ENCODE results near the gene ADGRB3.

Gene ADGRB3

DNA sequence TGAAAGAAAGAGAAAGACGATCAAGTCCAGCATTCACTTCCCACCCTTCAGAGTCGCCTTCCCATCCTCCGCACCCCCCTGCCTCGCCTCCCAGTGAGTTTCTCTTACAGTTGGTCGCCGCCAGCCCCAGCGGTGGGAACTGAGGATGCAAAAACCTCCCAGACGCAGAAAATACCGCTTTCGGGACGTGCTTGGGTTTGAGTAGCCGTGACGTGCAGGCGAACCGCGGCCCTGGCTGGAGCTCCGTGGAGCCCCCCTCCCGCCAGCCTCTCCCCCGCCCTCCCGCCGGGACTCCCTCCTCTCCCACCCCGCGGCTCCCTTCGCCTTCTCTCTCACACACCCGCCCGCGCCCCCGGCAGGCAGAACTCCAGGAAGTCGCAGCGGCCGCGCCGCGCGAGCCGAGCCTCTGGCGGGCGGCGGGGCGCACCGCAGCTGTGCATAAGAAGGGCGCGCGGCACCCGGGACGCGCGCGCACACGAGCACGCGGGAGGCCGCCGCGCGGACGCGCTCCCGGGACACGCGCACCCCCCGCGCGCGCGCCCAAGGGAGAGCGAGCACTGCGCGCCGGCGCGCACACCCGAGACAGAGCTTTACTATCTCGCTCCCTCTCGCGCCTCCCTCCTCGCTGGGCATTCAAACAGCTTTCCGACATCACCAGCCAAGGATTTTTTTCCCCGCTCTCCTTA is at the start of gene ADGRB3:
Gene ADGRB3 (plus strand): TSS at position 557 of the 686 bp plus-strand sequence. CDS start 3,394 bp downstream, outside the sequence.
- FAIRE-seq: no peak

DNA sequence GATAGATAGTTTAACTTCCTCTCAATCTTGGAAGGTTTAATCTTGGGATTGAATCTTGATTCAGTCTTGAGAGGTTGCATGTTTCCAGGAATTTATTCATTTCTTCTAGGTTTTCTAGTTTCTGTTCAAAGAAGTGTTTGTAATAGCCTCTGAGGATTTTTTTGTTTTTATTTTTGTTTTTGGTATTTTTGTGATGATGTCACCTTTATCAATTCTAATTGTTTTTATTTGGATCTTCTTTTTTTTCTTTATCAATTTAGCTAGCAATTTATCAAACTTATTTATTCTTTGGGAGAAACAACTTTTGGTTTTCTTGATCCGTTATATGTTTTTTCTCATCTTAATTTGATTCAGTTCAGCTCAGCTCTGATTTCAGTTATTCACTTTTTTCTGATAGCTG is 41.5 kb upstream of the ADGRB3 start:
- no peak for FAIRE-seq

DNA sequence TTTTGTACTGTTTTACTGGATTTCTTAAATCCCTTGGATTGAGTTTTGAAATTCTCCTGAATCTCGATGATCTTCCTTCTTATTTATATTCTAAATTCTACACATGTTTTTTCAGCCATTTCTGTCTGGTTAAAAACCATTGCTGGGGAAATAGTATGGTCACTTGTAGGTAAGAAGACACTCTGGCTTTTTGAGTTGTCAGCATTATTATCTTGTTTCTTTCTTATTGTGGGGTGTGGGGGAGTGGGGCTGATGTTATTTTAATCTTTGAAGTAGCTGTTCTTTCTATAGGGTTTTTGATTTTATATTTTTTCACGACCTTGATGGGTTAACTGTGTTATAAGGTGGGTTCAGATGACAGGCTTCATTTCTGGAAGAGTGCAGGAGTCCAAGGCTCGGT is 37.4 kb upstream of the ADGRB3 start:
- FAIRE-seq: no peak

DNA sequence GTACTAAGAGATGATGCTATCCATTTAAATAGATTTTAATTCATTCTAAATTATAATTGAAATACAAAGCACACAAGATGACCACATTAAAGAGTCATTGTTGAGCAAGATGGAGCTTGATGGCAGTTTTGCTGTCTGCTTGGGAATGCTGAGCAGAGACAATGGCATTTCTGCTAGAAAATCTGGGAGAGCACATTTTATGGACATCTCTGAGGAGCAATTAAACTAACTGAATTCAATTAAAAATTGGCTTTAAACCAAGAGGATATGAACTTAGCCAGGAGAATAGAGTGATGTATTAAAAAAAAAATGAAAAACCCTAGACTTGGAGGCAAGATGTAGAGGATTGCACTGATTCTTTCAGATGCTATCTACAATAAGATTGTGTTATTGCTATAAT is 19.1 kb upstream of the ADGRB3 start:
- FAIRE-seq: no peak

DNA sequence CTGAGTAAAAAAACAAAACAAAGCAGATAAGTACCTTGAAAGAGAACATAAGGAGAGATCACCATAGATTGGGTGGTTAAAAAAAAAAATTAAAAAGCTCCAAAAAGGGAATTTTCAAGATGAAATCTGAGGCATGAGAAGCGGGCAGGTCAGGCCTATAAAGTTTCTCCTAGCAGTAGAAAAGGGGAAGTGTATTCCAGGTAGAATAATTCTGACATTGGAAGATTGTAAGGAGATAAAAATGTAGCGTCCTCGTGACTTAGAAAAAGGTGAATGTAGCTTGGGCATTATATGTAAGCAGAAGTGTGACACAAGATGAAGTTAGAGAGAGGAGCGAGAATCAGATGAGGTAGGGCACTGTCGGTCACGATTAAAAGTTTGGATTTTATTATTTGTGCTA is 9.1 kb upstream of the ADGRB3 start:
- no peak for FAIRE-seq

DNA sequence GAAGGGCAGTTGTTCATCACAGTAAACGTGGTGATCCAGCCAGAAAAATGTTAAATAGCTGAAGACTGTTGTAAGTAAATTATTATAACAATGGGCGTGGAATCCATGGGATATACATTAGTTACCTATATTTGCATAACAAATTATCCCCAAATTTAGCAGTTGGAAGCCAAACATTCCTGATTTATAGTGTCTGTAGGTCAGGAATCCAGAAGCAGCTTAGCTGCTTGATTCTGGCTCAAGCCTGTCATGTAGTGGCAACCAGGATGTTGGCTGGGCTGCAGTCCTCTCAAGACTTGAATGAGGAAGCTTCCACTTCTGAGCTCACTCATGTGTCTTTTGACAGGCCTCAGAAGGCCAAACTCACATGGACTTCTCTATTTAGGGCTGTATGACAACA is 6.9 kb upstream of the ADGRB3 start:
- no peak for FAIRE-seq

DNA sequence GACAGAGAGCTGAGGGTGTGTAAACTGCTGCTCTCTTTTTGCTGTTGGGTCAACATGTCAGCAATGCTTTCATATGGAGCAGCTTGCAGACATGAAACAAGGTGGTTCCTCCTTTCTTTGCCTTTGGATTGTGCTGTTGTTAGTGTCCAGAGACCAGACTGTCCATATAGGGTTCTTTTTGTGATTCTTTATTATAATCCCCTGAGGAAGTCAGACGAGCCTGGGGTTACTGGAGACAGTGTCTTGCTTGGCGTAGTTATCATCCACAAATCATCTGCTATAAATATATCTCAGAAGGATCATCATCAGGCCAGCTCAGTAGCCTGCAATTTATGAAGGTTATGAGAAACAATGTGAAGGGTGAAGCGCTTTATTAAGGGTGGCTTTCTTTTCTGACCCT is 2.3 kb upstream of the ADGRB3 start:
- no peak for FAIRE-seq

DNA sequence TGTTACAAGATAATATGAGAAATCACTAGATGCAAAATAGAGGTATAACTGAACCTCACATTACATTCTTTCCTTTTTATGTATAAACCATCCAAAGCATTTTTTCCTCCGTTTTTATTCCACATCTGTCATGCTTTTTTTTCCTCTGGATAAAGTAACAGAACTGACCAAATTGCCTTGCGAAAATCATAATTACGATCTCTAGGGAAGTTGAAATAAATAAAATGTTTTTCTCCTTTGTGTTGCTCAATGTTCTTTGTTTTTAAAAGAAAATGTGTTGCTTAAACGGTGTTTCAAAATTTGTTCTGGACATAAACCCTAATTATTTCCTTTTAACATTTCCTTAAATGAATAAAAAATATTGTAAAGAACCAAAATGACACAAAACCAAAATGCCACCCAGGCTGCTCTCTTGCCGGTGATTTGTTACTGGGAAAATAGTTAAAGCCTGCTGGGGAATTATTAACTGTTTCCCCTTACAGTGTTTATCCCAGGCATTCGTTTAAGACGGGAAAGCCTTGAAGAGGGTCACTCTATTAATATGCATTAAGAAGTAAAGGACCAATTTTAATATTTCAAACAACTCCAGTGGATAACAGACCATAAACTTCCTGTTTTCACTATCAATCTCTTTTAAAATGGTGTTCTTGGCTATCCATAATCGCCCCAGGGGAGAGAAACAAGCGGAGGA is 1.7 kb upstream of the ADGRB3 start:
- FAIRE-seq: no peak

DNA sequence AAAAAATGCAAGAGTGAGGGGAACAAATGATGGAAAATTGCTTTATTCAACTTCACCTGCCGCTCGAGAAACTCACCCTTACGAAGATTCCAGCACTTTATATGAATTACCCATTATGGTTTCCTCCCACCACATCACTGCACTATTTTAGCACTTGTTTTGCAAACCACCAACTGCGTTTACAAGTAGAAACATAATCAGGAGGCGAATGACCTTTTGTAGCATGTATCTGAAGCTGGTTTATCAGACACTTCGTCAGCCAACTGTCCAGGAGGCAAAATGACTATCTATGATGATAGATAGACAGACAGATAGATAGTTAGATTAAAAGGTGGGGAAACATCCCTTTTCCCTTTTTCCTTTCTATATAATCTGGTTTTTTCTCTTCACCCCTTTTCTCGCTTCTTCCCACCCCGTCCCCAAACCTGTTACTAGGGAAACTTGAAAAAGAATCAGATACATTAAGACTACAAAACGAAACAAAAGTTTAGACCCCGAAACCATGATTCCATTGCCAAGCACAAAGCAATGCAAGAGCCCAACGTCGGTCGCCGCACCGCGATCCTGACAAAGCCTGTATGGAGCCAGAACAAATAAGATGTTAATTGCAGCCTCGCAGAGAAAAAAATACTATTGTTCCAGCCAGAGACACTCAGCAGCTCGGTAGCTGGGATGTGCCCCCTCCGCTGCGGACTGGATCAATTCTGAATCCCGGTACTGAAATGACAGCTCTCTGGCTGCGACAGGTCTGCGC is 933 bp upstream of the ADGRB3 start:
- no peak for FAIRE-seq

DNA sequence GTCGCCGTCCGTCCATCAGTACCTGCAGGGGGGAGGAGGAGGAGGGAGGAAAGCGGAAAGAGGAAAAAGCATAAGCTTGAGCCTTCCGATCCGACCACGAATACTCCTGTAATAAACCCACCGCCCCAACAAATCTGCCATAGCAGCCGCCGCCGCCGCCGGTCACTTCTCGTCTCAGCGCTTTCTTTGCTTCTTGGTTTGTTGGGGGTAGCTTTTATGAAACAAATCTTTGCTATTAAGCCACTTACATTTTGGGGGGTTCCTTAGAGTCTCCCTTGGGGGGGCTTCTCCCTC is 277 bp downstream of the ADGRB3 start:
- FAIRE-seq: no peak

DNA sequence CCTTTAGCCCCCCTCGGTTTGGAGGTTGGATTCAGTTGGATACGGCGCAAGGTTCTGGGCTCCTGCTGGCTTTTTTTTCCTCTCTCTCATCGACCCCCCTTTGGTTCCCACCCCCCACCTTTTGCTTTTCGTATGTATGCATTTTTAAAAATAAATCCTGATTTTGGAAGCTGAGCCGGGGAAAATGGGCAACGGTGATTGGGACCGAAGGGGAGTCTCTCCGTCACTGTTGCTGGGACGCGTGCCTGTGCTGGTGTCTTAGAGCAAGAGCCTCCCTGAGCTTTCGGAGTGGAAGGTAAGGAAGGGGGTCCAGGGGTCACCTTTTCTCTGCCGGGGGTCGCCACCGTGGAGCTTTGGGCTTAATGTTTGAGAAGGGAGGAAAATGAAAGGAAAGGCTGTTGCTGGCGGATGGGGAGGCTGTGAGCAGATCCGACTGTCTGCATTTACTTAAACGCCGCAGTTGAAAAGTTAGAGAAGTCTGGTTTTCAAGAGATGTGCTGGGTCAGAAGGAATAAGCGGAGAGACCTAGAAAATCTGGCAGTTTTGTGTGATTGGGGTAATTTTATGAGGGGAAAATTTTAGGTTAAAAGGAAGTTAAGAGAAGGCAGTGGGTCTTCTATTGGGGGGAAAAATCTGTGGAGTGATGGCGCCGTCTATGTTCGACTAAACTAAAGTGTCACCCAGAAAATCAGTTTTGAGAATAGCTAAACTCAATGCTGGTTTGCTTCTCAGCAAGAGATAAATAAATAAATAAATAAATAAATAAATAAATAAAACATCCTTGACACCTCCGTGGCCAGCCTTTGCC is 828 bp downstream of the ADGRB3 start:
- no peak for FAIRE-seq

DNA sequence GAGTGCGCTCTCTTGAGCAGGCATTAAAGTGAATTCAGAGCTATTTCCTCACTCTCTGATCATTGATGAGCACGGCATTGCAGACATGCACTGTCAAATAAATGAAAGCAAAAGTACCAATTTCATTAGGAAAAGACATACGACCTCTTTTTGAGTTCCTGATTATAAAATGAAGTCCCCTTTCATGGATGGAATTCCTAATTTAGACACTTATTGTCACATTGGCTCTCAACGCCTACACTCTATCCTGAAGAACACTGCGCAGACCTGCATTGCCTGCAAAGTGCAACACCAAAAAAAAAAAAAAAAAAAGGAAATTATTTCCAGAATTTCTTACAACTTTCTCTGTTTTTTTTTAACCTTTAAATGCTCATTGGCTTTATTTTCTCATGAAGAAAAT is 1.6 kb downstream of the ADGRB3 start:
- no peak for FAIRE-seq

DNA sequence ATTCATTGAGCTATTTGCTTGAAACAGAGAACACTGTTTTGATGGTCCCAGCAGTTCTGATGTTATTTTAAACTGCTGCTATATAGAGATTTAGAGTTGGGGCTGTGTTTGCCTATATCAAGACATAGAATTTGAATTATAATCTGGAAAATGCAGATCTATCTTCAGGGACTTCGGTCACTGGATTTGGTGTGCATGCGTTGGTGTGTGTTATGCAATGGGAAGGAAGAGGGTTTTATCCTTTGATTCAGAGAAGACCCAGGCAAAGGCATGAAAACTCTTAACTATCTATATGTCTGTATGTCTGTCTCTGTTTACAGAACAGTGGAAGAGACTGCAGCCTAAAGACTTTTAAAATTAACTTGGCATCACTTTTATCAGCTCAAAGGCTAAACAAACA is 2.0 kb downstream of the ADGRB3 start:
- no peak for FAIRE-seq

DNA sequence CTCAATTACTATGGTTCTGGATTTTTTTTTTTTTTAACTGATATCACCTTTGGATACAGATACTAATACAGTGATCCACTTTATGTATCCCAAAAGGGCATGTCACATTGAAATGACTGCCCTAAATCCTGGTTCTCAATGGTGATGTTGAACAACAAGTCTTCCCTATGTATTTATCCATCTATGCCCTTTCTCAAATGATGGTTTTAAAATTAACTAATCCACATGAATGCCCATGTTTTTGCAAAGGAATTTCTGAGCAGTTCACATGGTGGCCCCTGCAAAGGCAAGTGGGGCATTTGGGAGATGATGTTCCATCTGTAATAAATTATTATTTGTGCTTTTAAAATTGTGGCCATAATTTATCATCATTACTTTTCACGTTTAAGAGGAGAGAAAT is 2.7 kb downstream of the ADGRB3 start:
- FAIRE-seq: no peak

DNA sequence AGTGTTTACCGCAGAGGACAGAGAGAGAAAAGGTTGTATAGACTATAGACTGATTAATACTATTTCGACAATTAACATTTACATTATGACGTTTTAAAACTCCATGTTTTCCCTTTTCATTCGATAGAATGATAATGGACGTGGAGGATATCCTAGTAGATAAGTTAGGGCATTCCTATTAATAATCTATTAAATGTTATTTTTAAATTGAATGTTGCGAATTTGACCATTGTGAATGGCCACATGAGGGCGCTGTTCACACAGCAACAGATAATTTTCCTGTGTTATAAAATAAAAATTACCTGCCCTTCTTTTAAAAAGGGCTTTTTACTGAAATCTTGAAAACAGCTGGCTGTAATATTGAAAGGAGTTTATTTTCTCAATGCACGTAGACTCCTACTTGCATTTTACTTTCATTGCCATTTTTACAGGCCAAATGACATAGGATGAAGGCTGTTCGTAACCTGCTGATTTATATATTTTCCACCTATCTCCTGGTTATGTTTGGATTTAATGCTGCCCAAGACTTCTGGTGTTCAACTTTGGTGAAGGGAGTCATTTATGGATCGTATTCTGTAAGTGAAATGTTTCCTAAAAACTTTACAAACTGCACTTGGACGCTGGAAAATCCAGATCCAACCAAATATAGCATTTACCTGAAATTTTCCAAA is 3.3 kb downstream of the ADGRB3 start:
- peak; percentile 63 for FAIRE-seq

DNA sequence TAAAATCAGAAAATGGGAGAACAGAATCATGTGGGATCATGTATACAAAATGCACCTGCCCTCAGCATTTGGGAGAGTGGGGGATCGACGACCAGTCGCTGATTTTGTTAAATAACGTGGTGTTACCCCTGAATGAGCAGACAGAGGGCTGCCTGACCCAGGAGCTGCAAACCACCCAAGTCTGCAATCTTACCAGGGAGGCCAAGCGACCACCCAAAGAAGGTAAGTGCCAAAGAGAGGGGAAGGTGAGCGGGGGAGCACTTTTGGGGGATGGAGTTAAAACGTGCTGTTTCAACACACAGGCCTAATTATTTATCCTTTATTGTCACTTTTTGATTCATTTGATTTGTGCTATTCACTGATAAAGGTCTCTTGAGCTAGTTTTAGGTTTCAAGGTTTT is 4.1 kb downstream of the ADGRB3 start:
- FAIRE-seq: no peak

DNA sequence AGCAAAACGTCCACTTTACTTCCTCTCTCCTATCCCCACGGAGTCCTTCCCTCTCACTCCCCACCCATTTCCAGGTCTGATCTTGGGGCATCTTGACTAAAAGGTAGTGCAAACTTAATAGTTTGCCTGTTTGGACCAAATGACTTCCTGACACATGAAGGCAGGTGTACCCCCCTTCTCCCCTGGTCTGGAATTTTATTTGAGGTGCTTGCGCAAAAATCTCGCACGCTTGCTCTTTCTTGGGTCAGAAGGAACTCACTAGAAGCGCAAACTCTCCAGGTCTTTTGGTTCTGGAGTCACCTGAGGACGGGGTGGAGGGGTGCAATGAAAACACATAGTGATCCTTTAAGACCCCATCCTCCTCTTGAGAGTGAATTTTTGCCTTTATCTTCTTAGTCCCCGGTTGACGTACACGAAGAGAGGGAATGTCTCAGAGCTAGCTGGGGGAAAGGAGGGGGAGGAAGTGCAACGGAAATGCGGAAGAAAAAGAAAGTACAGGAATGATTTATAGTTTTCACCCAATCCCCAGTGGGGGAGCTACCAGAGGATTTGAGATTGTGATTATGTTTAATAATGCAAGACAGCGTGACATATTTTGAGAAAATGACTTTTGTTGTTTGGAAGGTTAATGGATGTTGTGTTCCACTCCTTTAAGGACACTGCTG is 4.9 kb downstream of the ADGRB3 start:
- FAIRE-seq: no peak

DNA sequence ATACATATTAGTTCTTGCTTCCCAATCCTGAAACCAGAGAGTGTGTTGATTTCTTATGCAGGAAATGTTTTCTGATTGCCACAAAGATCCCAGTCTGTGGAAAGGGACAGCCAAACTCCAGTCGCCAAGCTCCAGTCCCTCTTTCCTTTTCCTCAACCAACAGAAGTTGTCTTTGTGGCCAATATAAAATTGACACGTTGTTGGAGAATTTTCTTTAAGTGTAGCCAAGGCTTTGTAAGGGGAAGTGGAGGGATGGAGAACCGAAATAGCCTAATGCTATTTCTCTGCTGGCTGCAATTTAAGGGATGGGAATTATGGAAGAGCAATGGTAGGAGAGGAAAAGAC is 5.4 kb downstream of the ADGRB3 start:
- no peak for FAIRE-seq

DNA sequence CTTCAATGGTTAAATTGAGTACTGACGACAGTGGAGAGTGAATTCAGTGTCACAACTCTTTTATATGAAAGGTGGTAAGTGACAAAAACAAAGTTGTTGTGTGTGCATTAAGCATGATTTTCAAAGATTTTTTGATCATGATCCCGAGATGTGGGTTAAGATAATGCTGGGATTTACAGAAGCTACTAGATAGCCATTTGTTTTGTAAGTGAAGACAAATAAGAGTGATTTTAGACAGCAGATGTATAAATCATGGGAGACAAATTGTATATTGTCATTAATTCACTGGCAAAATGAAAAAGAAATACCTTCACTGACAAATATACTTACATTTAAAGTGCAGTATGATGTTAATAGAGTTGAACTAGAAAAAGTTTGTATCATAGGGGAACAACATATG is 6.1 kb downstream of the ADGRB3 start:
- FAIRE-seq: no peak

DNA sequence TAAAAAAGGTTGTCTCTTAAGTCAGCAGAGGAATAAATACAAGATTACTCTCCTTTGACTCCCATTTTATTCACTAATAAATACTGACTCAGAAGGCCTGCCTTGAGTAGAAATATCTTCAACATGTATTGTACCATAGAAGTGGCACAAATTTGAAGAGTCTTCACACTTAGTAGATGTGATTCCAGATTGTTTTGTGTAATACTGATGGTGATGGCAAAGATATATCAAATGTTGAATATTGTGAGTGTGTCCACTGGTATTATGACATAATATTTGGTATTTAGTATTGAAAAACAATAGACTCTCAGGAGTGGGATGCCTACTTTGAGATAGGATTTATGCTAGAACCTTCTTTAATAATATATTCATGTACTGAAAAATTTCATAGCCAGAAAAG is 7.0 kb downstream of the ADGRB3 start:
- FAIRE-seq: no peak

DNA sequence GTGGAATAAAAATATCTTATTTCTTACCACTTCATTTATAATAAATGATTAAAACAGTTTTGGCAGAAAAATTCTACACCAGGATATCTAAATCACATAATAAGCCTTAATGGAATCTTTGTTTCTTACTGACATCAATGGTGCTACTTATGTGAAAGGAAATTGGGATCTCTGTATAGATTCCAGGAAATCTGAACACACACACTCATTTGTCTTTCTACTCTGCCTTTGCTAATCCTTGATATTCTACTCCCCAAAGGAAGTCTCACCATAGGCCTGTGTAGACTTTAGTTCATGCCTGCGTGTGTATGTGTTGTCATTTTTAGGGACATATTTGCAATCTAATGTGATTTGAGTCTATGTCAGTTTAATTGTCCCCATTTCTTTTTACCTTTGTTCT is 7.9 kb downstream of the ADGRB3 start:
- no peak for FAIRE-seq

DNA sequence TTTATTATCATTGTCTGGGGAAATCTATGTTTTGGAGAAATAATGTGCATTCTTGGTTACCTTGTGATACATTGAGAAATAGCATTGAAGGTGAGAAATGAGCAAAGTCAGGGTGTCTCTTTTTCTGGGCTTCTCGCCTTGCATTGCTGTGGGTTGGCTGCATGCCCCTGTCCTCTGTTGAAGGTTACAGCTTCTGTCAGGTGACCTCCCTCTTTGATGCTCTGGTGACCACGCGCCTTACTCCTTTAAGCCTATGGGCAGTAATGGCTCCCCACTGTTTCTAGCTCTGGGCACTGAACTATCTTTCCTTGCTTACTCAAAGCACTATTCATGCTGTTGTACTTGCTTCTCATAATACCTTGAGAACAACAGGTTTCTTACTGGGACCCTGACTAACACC is 14.6 kb downstream of the ADGRB3 start:
- FAIRE-seq: no peak

DNA sequence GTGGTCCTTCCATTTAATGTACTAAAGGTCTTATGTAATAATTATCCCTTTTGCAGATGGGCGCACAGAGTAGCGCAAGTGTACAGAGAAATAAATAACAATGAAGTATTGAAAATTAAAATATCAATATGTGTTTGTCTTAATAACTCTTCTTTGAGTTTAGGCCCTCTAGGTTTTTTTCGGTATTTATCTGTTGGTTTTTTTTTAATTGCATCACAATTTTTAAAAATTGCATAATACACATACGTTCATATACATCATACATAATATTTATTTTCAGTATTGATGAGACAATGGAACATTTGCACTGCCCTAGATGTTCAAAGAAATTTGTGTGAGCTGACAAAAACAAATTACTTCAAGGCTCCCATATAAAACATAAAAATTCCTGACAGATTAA is 15.1 kb downstream of the ADGRB3 start:
- no peak for FAIRE-seq
